GM15510 (cell line): ENCODE measurements around the gene PLCE1.

Experiments used
- POLR2A ChIP-seq: IDR thresholded peaks from 3 replicates; pipeline ENCODE4 v1.6.1; 2011; ENCODE audit warnings: borderline replicate concordance; ENCODE audit not compliant: insufficient read length; ENCODE audit errors: extremely low read depth

The PLCE1 gene

DNA sequence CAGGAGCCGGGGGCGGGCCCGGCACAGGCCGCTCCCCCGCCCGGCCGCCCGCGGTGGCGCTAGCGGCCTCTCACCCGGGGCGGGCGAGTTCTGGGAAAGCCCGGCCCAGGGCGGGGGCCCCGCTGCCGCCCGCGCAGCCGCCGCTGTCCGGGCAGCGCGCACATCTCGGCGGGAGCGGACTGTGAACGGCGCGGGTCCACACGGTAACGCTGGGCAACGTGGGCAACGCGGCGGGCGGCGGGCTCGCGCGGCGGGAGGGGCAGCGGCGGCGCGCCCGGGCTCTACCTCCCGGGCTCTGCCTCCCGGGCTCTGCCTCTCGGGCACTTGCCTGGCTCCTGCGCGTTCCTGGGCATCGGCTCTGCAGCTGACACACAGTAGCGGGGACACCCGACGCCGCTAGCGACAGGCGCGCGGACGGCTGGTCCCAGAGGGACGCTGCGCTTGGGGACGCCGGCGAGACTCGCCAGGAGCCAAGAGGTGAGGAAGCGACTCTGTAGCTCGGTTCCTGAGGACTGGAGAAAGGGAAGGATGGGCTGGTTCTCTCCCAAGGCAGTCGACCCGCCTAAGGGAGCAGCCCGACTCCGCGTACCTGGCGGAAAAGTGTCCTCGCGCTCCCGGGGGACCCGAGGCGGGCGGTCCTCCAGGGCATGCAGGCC is at the start of gene PLCE1:
PLCE1 (plus strand) TSS at position 150 of the 656 bp plus-strand sequence. CDS start 37,116 bp downstream, outside the sequence.
- TF ChIP-seq POLR2A, result no peak

DNA sequence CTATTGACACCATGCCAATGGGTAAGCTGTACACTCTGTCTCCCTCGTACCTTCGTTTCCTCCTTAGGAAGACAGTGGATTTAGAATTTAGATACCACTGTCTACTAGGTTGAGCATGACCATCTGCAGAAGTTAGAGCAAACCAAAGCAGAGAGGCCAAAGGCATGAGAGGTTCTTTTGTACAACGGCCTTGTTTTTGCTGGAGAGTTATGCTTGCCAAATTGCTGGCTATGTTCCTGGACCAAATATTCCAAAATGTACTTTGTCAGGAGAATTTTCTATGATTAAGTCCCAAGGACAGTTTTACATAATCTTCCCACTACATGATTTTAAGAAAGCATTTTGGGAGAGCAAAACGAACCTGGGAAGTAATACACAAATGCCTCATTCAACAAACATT is 47.9 kb upstream of the PLCE1 start:
- TF ChIP-seq POLR2A, result no peak

GRCh38 chr10:93947055-93947454 is 46.7 kb upstream of the PLCE1 start:
- TF ChIP-seq POLR2A, result no peak

DNA sequence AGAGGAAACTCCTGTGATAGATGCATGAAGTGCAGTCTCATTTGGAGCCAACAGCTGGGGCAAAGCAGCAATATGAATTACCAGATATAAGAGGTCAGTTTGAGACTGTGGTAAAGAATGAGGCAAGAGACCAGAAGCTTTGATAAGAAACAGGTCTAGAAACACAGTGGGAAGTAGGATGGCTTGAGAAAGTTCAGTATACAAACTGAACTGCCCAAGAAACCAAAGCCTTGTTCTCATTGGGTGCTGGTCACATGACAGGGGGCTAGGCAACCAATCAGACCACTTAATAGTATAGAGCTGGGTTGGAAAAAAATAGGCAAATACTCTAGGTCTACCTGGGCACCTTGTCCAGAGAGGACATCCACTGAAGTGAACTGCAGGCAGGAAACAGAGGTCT is 46.2 kb upstream of the PLCE1 start:
- TF ChIP-seq POLR2A, result no peak

DNA sequence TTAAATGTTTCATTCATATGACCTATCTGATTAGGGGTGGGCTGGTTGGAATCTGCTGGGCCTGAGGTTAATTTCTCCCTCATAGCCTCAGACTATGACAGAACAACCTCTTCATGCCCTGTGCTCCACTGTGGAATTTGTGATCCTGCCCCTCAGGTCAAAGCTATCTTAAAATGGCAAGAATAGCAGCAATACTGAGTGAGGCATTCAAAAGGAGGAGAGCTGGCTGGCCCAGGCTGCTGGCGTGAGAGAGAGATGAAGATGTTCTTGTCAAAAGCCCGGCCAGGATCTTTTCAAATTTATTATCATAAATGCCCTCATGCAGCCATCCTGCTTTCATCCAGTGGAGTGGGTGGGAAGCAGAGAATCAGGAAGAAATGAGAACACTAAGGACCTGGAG is 41.8 kb upstream of the PLCE1 start:
- TF ChIP-seq POLR2A, result no peak

DNA sequence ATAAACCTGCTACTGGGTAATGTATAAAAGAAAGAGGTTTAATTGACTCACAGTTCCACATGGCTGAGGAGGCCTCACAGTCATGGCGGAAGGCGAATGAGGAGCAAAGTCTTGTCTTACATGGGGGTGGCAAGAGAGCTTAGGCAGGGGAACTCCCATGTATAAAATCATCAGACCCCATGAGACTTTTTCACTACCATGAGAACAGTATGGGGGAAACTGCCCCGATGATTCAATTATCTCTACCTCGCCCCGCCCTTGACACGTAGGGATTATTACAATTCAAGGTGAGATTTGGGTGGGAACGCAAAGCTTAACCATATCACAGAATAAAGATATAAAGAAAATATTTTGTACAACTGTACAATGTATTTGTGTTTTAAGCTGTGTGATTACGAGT is 39.4 kb upstream of the PLCE1 start:
- no peak for TF ChIP-seq POLR2A

GRCh38 chr10:93954726-93955363 is 38.9 kb upstream of the PLCE1 start:
- no peak for TF ChIP-seq POLR2A

- TF ChIP-seq POLR2A, result no peak
Measured at GRCh38 chr10:93958834-93959233, 34.9 kb upstream of the PLCE1 start.

GRCh38 chr10:93962973-93963372 is 30.8 kb upstream of the PLCE1 start:
- no peak for TF ChIP-seq POLR2A

- no peak for TF ChIP-seq POLR2A
Measured at GRCh38 chr10:93963434-93963833, 30.3 kb upstream of the PLCE1 start.

GRCh38 chr10:93965911-93966310 is 27.8 kb upstream of the PLCE1 start:
- TF ChIP-seq POLR2A, result no peak

DNA sequence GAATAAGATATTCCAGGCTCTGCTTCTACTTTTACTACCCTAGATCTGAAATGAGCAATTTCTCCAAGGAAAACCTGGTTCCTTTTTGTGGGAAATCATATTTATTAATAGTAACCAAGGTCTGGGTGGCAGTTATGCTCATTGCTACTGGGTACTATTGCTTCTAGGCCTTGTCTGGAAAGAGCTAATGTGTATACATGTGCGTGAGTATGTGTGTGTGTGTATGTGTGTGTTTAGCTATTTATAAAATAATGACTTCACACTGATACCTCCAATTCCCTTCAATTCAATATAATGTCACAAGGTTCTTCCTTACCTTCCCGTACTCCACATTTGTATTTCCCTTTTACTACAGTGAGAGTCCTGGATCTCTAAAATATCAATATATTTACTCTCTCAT is 26.0 kb upstream of the PLCE1 start:
- TF ChIP-seq POLR2A, result no peak

- no peak for TF ChIP-seq POLR2A
Measured at GRCh38 chr10:93968540-93968945, 25.2 kb upstream of the PLCE1 start.

DNA sequence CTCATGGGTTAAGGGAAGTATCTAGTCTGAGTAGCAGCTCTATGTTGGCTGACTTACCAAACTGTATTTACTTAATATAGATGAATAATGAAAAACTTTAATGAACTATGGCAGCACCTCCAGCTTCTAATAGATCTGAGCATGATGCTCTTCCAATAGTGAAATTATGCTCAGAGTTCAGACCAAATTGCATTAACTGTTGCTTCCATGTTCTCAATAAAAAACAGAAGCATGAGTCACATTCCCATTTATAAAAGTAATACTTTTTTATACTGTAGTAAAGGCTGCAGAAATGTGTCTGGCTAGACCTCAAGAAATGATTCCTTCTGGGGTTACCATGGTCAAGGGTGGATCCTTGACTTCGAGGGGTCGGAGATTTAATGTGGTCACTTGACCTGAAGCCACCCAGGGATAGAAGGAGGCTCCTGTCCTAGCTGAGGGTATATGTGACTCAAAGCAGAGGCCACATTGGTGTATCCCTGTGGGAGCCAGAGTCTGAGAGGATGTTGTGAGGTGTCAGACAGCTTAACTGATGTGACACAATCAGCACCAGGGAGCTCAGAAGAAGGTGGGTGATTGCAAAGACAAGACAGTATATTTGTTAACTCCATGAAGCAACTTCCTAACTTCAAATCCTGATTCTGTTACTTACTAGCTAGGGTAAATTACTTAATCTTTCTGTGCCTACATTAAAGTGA is 19.8 kb upstream of the PLCE1 start:
- no peak for TF ChIP-seq POLR2A

- TF ChIP-seq POLR2A, result no peak
Measured at GRCh38 chr10:93977442-93977841, 16.3 kb upstream of the PLCE1 start.

- no peak for TF ChIP-seq POLR2A
Measured at GRCh38 chr10:93980486-93980885, 13.2 kb upstream of the PLCE1 start.
